Measurements from ENCODE around the gene AMPD2. TPM values are rescaled to one million over a fixed set of nuclear protein-coding genes. Genes with fewer than 3 reads are reported as not detected.

The AMPD2 gene
- total and polyA plus RNA-seq, 2 of the 8 experiments (the other 6 are each of a cell fraction or from before 2014, with no cell fraction given) = 37.2 to 67.7 TPM

DNA sequence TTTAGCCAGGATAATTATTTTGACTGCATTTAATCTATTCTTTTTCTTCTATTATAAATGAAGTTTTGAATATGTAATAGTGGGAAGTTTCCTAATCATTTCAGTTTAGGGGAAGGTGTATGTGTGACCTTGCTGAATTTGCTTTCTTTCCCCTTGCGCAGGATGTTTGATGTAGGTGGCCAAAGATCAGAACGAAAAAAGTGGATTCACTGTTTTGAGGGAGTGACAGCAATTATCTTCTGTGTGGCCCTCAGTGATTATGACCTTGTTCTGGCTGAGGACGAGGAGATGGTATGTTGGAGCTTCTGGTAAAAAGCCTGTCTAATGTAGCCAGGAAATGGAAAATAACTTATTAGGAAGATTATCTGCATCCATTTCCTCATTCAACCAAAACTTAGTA lies 33.6 kb upstream of the AMPD2 start:
- Histone ChIP-seq H3K56ac (replicated peaks; ENCODE audit: insufficient read length, low read depth, low read length) (no peak overlapping the region), H2AFZ (ENCODE audit: low read length) (no peak overlapping the region), H4K20me1 (replicated peaks in 1 of 2; ENCODE audit: control insufficient read depth in 1 of 2, insufficient read depth in 2 of 2, low read length in 2 of 2) (no peaks in the 10 kb centered on the region), H4K8ac (ENCODE audit: extremely low read depth, insufficient read depth, low read length) (no peak overlapping the region), H3K4ac (replicated peaks; ENCODE audit: insufficient read length, low read depth, low read length) (no peak overlapping the region), H2BK12ac (ENCODE audit: low read depth, low read length) (no peak overlapping the region), H3K36me3 (ENCODE audit: control insufficient read depth in 2 of 4, insufficient read depth in 4 of 4, low read length in 3 of 4) (peaks cover 3 to 67% (median 20%) of the 10 kb centered on the region in 4 experiments), H3K9me3 (ENCODE audit: insufficient read depth in 2 of 2, low read depth in 1 of 2, low read length in 1 of 2) (no peaks in the 10 kb centered on the region), H3K4me1 (replicated peaks in 1 of 4; ENCODE audit: control insufficient read depth in 3 of 4, insufficient read depth in 4 of 4, low read length in 3 of 4) (no peaks in the 10 kb centered on the region), H2BK20ac (ENCODE audit: low read length) (no peak overlapping the region), H3K27ac (ENCODE audit: low read depth, low read length) (no peak overlapping the region), H3K79me2 (ENCODE audit: control insufficient read depth in 1 of 2, insufficient read depth in 2 of 2, low read length in 2 of 2) (no peaks in the 10 kb centered on the region), H2AK5ac (ENCODE audit: low read depth, low read length) (no peak overlapping the region), H3K18ac (ENCODE audit: extremely low read depth, low read length) (no peak overlapping the region), H3K27me3 (replicated peaks in 1 of 4; ENCODE audit: control insufficient read depth in 3 of 4, extremely low read depth in 1 of 4, insufficient read depth in 3 of 4, low read length in 3 of 4) (no peaks in the 10 kb centered on the region), H3K79me1 (ENCODE audit: low read depth, low read length) (no peaks in the 10 kb centered on the region), H3K14ac (ENCODE audit: insufficient read length) (no peak overlapping the region), H3K9ac (replicated peaks in 1 of 4; ENCODE audit: extremely low read depth in 1 of 4, low read depth in 3 of 4, low read length in 3 of 4) (no peak overlapping the region), H3K4me3 (ENCODE audit: extremely low read depth in 1 of 4, insufficient read depth in 2 of 4, low read depth in 3 of 4, low read length in 4 of 4) (no peak overlapping the region), H2BK5ac (ENCODE audit: low read depth, low read length) (no peak overlapping the region), H3K23me2 (ENCODE audit: low read depth, low read length) (no peaks in the 10 kb centered on the region), H3K4me2 (ENCODE audit: insufficient read depth in 1 of 2, low read depth in 2 of 2, low read length in 2 of 2) (no peak overlapping the region), H3K23ac (ENCODE audit: insufficient read length) (no peak overlapping the region), H4K5ac (ENCODE audit: insufficient read length, low read depth, low read length) (no peak overlapping the region), H4K91ac (replicated peaks; ENCODE audit: insufficient read length, low read length) (no peak overlapping the region), H2BK120ac (replicated peaks; ENCODE audit: low read depth, low read length) (no peak overlapping the region), H2BK15ac (ENCODE audit: low read length) (no peak overlapping the region)
- CTCF ChIA-PET (ENCODE audit: partially characterized antibody) = interaction anchor here (0.6 to 1.4 kb wide), 2 partner anchors 12 to 825 kb away, joined by 3 to 7 read pairs; no protein-coding TSS in a partner anchor
- no peak for DNase-seq (ENCODE audit: low read depth in 1 of 2, low spot score in 2 of 2)
- POLR2A ChIA-PET (ENCODE audit: partially characterized antibody) = interaction anchor here (0.7 to 0.8 kb wide), 2 partner anchors 16 to 102 kb away, joined by 3 read pairs; partner anchors contain the start of gene GSTM1
- no peak for FAIRE-seq
- no peak for TF ChIP-seq ASH2L (IDR thresholded peaks at IDR 0.05; ENCODE audit: low read length)
- TF ChIP-seq SUZ12 (IDR thresholded peaks at IDR 0.05; ENCODE audit: low read length) = no peak
- no peak for TF ChIP-seq ZNF274 (IDR thresholded peaks at IDR 0.05; ENCODE audit: borderline replicate concordance, extremely low read depth, low read length)
- no peak for TF ChIP-seq BCL11A (IDR thresholded peaks at IDR 0.05; ENCODE audit: low read depth in 2 of 2, low read length in 2 of 2)
- no peak for TF ChIP-seq HDAC2 (IDR thresholded peaks at IDR 0.05; ENCODE audit: borderline replicate concordance in 1 of 2, low read depth in 2 of 2, low read length in 2 of 2)
- no peak for TF ChIP-seq POLR2AphosphoS5 (IDR thresholded peaks at IDR 0.05; ENCODE audit: low read depth, low read length)
- TF ChIP-seq SIN3A (conservative IDR thresholded peaks at IDR 0.05 in 1 of 2, IDR thresholded peaks at IDR 0.05 in 1 of 2; ENCODE audit: low read depth in 1 of 2, low read length in 2 of 2) = no peak
- WGBS, 2 experiments (ENCODE audit: extremely low coverage in 1 of 2, insufficient coverage in 1 of 2, insufficient read length in 1 of 2, insufficient replicate concordance in 2 of 2, low coverage in 1 of 2, low lambda C conversion rate in 2 of 2, missing lambda C conversion rate in 1 of 2) = 87% methylated on average over 3 of the region's 3 CpGs; no CpG with 5 or more reads in 1 of the 2 experiments

Measured in H1 (cell line).